Fibroblast of villous mesenchyme (primary cell): ENCODE data around the gene SLC13A1. TPM values are rescaled to one million over a fixed set of nuclear protein-coding genes. Genes with fewer than 3 reads are reported as not detected.
"Not testable (repeated sequence)": the region's sequence is repeated elsewhere in the genome, so short reads cannot be mapped to it uniquely, and the experiment has no call there.

ENCODE experiments used
- DNase-seq: peaks from one replicate; pipeline ENCODE4 v3.0.0-alpha.2; 2010; ENCODE audit warnings: low read depth
- H3K4me3 ChIP-seq: 2 replicates; pipeline ENCODE4 v1.5.1; 2011; ENCODE audit warnings: low read depth, mild to moderate bottlenecking, low read length
- total RNA-seq: library from RNA; depleted of rRNA; stranded (reverse); fragments of >200 nt; gene quantifications from 2 replicates; pipeline ENCODE4 v1.2.3, GENCODE V29; 2012
- TF ChIP-seq, protein P1 (sequence below): IDR thresholded peaks from 2 replicates; pipeline ENCODE4 v1.5.1; 2012; ENCODE audit warnings: low read depth, mild to moderate bottlenecking, low read length; ENCODE audit not compliant: insufficient read depth

The SLC13A1 gene
- total RNA-seq, 1 donor = not detected

DNA sequence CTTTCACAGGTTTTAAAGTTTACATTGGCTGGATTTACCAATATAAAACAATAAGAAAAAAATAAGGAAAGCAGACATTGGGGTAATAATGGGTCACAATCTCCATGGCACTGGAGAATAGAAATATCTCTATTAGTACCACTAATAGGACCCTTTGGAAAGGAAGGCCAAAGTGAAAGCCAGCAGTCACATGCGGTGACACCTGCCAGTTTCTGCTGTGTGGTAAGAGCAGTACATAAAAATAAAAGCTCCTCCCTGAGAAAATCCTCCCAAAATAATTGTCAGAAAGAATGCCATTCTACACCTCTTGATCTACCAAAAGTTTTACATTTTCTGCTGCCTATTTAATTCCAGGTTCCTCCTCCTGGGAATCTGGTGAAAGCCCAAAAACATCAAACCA lies 30.4 kb upstream of the SLC13A1 start:
- DNase-seq = no peak
- no peak overlapping the region for H3K4me3 ChIP-seq
- TF ChIP-seq, protein P1, sequence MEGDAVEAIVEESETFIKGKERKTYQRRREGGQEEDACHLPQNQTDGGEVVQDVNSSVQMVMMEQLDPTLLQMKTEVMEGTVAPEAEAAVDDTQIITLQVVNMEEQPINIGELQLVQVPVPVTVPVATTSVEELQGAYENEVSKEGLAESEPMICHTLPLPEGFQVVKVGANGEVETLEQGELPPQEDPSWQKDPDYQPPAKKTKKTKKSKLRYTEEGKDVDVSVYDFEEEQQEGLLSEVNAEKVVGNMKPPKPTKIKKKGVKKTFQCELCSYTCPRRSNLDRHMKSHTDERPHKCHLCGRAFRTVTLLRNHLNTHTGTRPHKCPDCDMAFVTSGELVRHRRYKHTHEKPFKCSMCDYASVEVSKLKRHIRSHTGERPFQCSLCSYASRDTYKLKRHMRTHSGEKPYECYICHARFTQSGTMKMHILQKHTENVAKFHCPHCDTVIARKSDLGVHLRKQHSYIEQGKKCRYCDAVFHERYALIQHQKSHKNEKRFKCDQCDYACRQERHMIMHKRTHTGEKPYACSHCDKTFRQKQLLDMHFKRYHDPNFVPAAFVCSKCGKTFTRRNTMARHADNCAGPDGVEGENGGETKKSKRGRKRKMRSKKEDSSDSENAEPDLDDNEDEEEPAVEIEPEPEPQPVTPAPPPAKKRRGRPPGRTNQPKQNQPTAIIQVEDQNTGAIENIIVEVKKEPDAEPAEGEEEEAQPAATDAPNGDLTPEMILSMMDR = no peak

DNA sequence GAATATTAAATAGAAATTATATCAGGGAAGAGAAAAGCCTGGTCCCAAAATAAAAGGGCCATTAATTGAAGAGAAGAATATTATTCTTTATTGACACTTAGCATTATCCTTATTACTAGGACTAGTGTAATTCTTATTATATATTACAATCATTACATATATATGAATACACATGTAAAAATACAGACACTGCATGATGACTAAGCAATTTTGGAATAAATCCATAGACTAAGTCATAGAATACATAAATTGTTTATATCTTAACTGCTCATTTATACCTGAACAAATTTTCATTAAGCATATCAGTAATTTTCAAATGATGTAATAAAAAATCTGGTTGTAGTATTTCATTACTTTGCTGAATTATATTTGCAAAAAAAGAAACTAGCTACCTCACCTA lies 29.7 kb upstream of the SLC13A1 start:
- DNase-seq = no peak
- no peak overlapping the region for H3K4me3 ChIP-seq
- TF ChIP-seq, protein P1 = no peak

DNA sequence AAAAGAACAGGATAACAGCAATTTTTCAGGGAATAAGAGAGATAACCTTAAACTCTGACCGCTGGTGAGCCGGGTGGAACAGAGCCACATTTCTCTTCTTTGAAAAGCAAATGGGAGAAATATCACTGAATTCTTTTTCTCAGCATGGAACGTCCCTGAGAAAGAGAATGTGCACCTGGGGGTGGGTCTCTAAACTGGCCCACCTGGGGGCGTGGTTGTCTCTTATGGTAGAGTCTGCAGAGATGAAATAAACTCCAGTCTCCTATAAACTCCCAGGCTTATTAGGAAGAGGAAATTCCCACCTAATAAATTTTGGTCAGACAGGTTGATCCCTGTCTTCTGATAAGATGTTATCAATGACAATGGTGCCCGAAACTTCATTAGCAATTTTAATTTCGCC lies 27.9 kb upstream of the SLC13A1 start:
- DNase-seq, H3K4me3 ChIP-seq: not testable (repeated sequence)

DNA sequence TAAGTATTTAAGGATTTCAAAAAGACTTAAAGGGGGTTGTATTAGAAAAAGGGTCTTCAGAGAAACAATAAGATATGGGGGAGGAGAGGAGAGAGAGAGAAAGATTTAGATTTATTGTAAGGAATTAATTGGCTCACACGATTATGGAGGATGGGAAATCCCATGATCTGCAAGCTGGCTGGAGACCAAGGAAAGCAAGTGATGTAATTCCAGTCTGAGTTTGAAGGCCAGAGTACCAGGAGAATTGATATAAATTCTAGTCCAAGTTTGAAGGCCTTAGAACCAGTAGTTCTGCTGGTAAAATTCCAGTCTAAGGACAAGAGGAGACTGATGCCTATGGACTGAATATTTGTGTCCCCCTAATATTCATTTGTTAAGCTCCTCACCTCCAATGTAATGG lies 20.6 kb upstream of the SLC13A1 start:
- DNase-seq = peak; percentile 5
- no peak overlapping the region for H3K4me3 ChIP-seq
- TF ChIP-seq, protein P1 = no peak

DNA sequence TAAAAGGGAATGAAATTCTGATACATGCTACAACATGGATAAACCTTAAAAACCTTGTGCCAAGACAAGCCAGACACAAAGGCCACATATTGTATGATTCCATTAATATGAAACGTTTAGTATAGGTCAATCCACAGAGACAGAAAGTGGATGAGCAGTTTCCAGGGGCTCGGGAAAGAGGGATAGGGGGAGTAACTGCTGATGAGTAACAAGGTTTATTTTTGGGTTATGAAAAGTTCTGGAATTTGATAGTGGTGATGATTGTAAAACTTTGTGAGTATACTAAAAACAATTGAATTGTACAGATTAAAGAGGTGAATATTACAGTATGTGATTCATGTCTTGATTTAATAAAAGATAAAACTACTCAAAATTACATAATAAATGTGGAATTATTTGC lies 19.1 kb upstream of the SLC13A1 start:
- TF ChIP-seq, protein P1 = no peak
- no peak overlapping the region for H3K4me3 ChIP-seq
- DNase-seq = no peak

DNA sequence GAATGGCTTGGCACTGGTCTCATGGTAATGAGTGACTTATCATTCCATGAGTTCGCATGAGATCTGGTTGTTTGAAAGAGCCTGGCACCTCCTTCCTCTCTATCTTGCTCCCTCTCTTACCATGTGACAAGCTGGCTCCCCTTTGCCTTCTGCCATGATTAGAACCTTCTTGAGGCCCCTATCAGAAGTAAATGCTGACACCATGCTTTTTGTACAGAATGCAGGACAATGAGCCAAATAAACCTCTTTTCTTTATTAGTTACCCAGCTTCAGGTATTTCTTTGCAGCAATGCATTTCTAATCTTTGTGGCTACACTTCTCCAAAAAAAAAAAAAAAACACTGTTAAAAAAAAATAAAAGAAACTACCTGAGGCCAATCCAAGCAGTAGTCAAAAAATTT lies 17.1 kb upstream of the SLC13A1 start:
- no peak overlapping the region for H3K4me3 ChIP-seq
- TF ChIP-seq, protein P1 = no peak
- no peak for DNase-seq

DNA sequence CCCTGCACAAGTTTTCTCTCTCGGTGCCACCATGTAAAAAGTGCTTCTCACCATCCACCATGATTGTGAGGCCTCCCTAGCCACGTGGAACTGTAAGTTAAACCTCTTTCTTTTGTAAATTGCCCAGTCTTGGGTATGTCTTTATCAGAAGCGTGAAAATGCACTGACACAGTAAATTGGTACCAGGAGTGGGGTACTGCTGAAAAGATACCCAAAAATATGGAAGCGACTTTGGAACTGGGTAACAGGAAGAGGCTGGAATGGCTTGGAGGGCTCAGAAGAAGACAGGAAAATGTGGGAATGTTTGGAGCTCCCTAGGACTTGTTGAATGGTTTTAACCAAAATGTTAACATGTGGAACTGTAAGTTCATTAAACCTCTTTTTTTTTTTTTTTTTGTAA lies 15.6 kb upstream of the SLC13A1 start:
- DNase-seq = no peak
- H3K4me3 ChIP-seq = no peak overlapping the region
- TF ChIP-seq, protein P1 = no peak
